Activated T-cell treated with anti-CD3 and anti-CD28 coated beads, Interleukin-2, amount 50 U/mL, for 72 hours (primary cell): ENCODE measurements around the gene C12orf42. TPM values are rescaled to one million over a fixed set of nuclear protein-coding genes. Genes with fewer than 3 reads are reported as not detected.
A peak's percentile ranks its signal among the peaks of the same experiment; 100 is the strongest.

Source experiments
- ATAC-seq, 2 donors: fragments of 150-1000 bp; cut with Tn5 transposase; replicated peaks in 1 of 2; 2 replicates each; pipeline ENCODE4 v1.10.0; 2021; ENCODE audit warnings: moderate library complexity in 2 of 2, mild to moderate bottlenecking in 1 of 2
- DNase-seq, 2 donors: peaks; one replicate each; pipeline ENCODE4 v3.0.0; 2021 to 2022; ENCODE audit warnings: mixed read lengths in 1 of 2
- H3K27ac Mint-ChIP-seq: one replicate; pipeline ENCODE4 v1.8.0; 2022; ENCODE audit warnings: mild to moderate bottlenecking, moderate library complexity, mixed read lengths
- H3K27me3 Mint-ChIP-seq: one replicate; pipeline ENCODE4 v1.8.0; 2022; ENCODE audit warnings: low read depth, mixed read lengths
- H3K36me3 Mint-ChIP-seq, 2 donors: one replicate each; pipeline ENCODE4 v1.8.0; 2022; ENCODE audit warnings: mixed read lengths in 2 of 2, mild to moderate bottlenecking in 1 of 2; ENCODE audit not compliant: insufficient read depth in 2 of 2
- H3K4me1 Mint-ChIP-seq: one replicate; pipeline ENCODE4 v1.8.0; 2022; ENCODE audit warnings: low read depth, mixed read lengths
- H3K4me3 Mint-ChIP-seq, 2 donors: one replicate each; pipeline ENCODE4 v1.8.0; 2022; ENCODE audit warnings: mild to moderate bottlenecking in 2 of 2, mixed read lengths in 2 of 2, moderate library complexity in 2 of 2
- H3K9me3 Mint-ChIP-seq, 2 donors: one replicate each; pipeline ENCODE4 v1.8.0; 2022; ENCODE audit warnings: mixed read lengths in 2 of 2
- total RNA-seq, 2 donors: library from RNA; stranded (reverse); gene quantifications; one replicate each; pipeline ENCODE4 v1.2.3, GENCODE V29; 2022

C12orf42 gene
- total RNA-seq, 2 donors from 2014 or later = 0.31 to 0.35 TPM

GRCh38 chr12:103515341-103515740 is 19.6 kb upstream of the C12orf42 start:
- Mint-ChIP-seq H3K36me3 (peaks cover 0 to 8% of the 10 kb centered on the region in 2 donors), H3K27ac (no peak overlapping the region), H3K27me3 (peaks cover 22% of the 10 kb centered on the region), H3K4me1 (peaks cover 12% of the 10 kb centered on the region), H3K9me3 (peaks cover 3 to 4% of the 10 kb centered on the region in 2 donors), H3K4me3 (no peak overlapping the region)
- DNase-seq (no peak), ATAC-seq (no peak)

DNA sequence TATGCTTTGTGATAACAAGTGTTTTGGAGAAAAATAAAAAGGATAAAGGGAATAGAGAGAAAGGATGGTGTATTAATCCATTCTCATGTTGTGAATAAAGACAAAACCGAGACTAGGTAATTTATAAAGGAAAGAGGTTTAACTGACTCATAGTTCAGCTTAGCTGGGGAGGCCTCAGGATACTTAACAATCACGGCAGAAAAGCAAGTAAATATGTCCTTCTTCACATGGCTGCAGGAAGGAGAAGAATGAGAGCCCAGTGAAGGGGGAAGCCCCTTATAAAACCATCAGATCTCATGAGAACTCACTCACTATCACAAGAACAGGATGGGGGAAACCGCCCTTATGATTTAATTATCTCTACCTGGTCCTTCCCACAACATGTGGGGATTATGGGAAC is 18.1 kb upstream of the C12orf42 start:
- peaks cover 3 to 4% of the 10 kb centered on the region in 2 donors for H3K9me3 Mint-ChIP-seq
- no peak overlapping the region for H3K4me3 Mint-ChIP-seq
- H3K27me3 Mint-ChIP-seq = peaks cover 37% of the 10 kb centered on the region
- no peak overlapping the region for H3K27ac Mint-ChIP-seq
- H3K36me3 Mint-ChIP-seq = peaks cover 0 to 8% of the 10 kb centered on the region in 2 donors
- H3K4me1 Mint-ChIP-seq = peaks cover 12% of the 10 kb centered on the region
- DNase-seq = no peak
- ATAC-seq = peak in 1 of 2 donors; percentile 27

GRCh38 chr12:103505371-103506236 is 9.8 kb upstream of the C12orf42 start:
- Mint-ChIP-seq H3K9me3 (no peaks in the 10 kb centered on the region), H3K36me3 (no peaks in the 10 kb centered on the region), H3K4me3 (peak overlapping the region; percentile 44 to 53), H3K4me1 (peaks cover 45% of the 10 kb centered on the region), H3K27ac (peak overlapping the region; percentile 18), H3K27me3 (peaks cover 36% of the 10 kb centered on the region)
- ATAC-seq = peak; percentile 93
- peak; percentile 78 to 85 for DNase-seq

- ATAC-seq (no peak), DNase-seq (peak in 1 of 2 donors; percentile 6)
- peaks cover 49% of the 10 kb centered on the region for H3K4me1 Mint-ChIP-seq
- H3K9me3 Mint-ChIP-seq = no peaks in the 10 kb centered on the region
- peak overlapping the region; percentile 18 for H3K27ac Mint-ChIP-seq
- H3K4me3 Mint-ChIP-seq = peak overlapping the region in 1 of 2 donors; percentile 44
- H3K27me3 Mint-ChIP-seq = peaks cover 29% of the 10 kb centered on the region
- H3K36me3 Mint-ChIP-seq = peaks cover 0 to under 1% of the 10 kb centered on the region in 2 donors
Measured at GRCh38 chr12:103504606-103505005, 8.8 kb upstream of the C12orf42 start.

- Mint-ChIP-seq H3K27me3 (peaks cover 22% of the 10 kb centered on the region), H3K36me3 (peaks cover 4% of the 10 kb centered on the region in 2 donors), H3K4me1 (peaks cover 57% of the 10 kb centered on the region), H3K27ac (no peak overlapping the region), H3K4me3 (no peak overlapping the region), H3K9me3 (peaks cover 2 to 3% of the 10 kb centered on the region in 2 donors)
- no peak for ATAC-seq
- peak; percentile 48 to 61 for DNase-seq
Measured at GRCh38 chr12:103503546-103504480, 8.0 kb upstream of the C12orf42 start.

DNA sequence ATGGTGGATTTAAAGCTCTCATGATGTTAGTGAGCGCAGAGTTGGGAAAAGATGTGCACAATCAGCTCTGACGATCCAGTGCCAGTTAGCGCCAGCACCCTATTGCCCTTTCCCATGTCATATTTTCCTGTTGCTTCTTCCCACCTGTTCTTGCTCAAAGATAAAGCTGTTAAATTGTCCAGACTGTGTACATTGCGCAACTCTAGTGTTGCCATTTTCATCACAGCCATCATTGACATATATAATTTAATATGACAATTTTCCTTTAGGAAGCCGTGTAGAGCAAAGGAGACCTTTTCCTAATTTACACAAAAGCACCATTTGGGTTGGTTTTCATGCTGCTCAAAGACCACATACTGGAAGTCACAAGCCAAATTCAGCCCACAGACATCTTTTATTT is 5.7 kb upstream of the C12orf42 start:
- Mint-ChIP-seq H3K36me3 (peaks cover 4% of the 10 kb centered on the region in 2 donors), H3K4me3 (no peak overlapping the region), H3K4me1 (peaks cover 62% of the 10 kb centered on the region), H3K27ac (no peak overlapping the region), H3K9me3 (peaks cover 6 to 8% of the 10 kb centered on the region in 2 donors), H3K27me3 (peaks cover 28% of the 10 kb centered on the region)
- DNase-seq (no peak), ATAC-seq (no peak)

- Mint-ChIP-seq H3K27me3 (peaks cover 33% of the 10 kb centered on the region), H3K9me3 (peaks cover 6 to 8% of the 10 kb centered on the region in 2 donors), H3K27ac (no peak overlapping the region), H3K4me1 (peaks cover 55% of the 10 kb centered on the region), H3K36me3 (peaks cover 4 to 5% of the 10 kb centered on the region in 2 donors), H3K4me3 (peak overlapping the region; percentile 26 to 72)
- DNase-seq (no peak), ATAC-seq (no peak)
Measured at GRCh38 chr12:103499571-103499970, 3.8 kb upstream of the C12orf42 start.

DNA sequence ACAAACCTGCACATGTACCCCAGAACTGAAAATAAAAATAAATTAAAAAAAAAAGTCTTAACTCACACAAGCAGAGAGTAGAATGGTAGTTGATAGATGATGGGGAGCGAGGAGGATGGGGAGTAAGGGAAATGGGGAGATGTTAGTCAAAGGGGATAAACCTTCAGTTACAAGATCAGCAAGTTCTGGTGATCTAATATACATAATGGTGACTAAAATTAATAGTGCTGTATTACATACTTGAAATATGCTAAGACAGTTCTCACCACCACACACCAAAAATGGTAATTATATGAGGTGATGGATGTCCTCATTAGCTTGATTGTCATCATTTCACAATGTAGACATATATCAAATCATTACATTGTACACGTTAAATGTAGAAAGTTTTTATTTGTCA is 3.2 kb upstream of the C12orf42 start:
- ATAC-seq = peak; percentile 72 to 75
- peaks cover 6 to 8% of the 10 kb centered on the region in 2 donors for H3K9me3 Mint-ChIP-seq
- H3K36me3 Mint-ChIP-seq = peaks cover 4 to 5% of the 10 kb centered on the region in 2 donors

GRCh38 chr12:103494734-103495468 is 867 bp downstream of the C12orf42 start:
- no peak overlapping the region for H3K27ac Mint-ChIP-seq
- H3K27me3 Mint-ChIP-seq = peaks cover 31% of the 10 kb centered on the region
- no peak for ATAC-seq

More for the DNA sequence above, 3.2 kb upstream of the C12orf42 start:
- peak overlapping the region; percentile 26 to 72 for H3K4me3 Mint-ChIP-seq
- H3K27ac Mint-ChIP-seq = peak overlapping the region; percentile 68
- H3K4me1 Mint-ChIP-seq = peaks cover 55% of the 10 kb centered on the region
- peaks cover 39% of the 10 kb centered on the region for H3K27me3 Mint-ChIP-seq
- peak; percentile 19 to 28 for DNase-seq

GRCh38 chr12:103494051-103494733 is 1.6 kb downstream of the C12orf42 start:
- ATAC-seq (no peak), DNase-seq (no peak)
- Mint-ChIP-seq H3K27me3 (peaks cover 31% of the 10 kb centered on the region), H3K27ac (no peak overlapping the region), H3K4me1 (peaks cover 33% of the 10 kb centered on the region), H3K36me3 (peaks cover 2 to 3% of the 10 kb centered on the region in 2 donors), H3K4me3 (peak overlapping the region; percentile 77 to 86), H3K9me3 (peaks cover 6% of the 10 kb centered on the region in 2 donors)

More at GRCh38 chr12:103494734-103495468, 867 bp downstream of the C12orf42 start:
- peaks cover 7 to 8% of the 10 kb centered on the region in 2 donors for H3K9me3 Mint-ChIP-seq
- peaks cover 4 to 5% of the 10 kb centered on the region in 2 donors for H3K36me3 Mint-ChIP-seq
- no peak for DNase-seq
- H3K4me3 Mint-ChIP-seq = peak overlapping the region; percentile 77 to 86
- peaks cover 41% of the 10 kb centered on the region for H3K4me1 Mint-ChIP-seq

DNA sequence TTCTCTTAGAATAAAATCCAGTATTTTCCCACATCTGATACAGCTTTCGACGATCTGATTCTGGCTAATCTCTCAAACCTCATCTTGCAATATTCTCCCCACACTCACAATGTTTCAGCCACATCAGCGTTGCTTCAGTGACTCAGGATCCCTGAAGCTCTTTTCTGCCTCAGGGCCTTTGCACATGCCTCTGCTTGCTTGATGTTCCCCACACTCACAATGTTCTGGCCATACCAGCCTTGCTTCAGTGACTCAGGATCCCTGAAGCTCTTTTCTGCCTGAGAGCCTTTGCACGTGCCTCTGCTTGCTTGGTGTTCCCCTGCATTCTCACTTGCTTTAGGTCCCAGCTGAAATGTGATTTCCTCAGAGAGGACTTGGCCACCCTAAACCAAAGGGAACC is 2.6 kb downstream of the C12orf42 start:
- Mint-ChIP-seq H3K4me3 (no peak overlapping the region), H3K4me1 (peaks cover 24% of the 10 kb centered on the region), H3K9me3 (peaks cover 3 to 5% of the 10 kb centered on the region in 2 donors)

DNA sequence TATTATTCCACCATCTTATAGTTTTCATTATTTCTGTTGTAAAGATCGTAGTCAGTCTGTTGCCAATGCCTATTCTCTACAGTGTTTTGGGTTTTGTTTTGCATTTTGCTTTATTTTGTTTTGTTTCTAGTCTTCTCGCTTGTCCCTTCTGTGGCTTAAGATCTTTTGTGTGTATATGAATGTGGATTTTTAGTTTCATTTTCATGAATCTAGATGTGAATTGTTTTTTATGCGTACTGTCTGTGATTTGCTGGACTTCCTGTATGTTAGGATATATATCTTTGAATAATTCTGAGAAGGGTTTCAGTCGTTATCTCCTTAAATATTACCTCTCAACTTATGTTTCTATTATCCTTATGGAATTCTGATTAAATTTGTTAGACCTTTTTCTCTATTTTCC is 13.4 kb downstream of the C12orf42 start:
- Mint-ChIP-seq H3K27me3 (no peaks in the 10 kb centered on the region), H3K27ac (peak overlapping the region; percentile 5), H3K4me3 (peak overlapping the region; percentile 14 to 61), H3K9me3 (peaks cover 0 to 7% of the 10 kb centered on the region in 2 donors), H3K4me1 (peaks cover 6% of the 10 kb centered on the region), H3K36me3 (peaks cover 0 to 1% of the 10 kb centered on the region in 2 donors)
- DNase-seq (no peak), ATAC-seq (no peak)

More for the DNA sequence above, 2.6 kb downstream of the C12orf42 start:
- Mint-ChIP-seq H3K27me3 (peaks cover 31% of the 10 kb centered on the region), H3K27ac (no peak overlapping the region), H3K36me3 (peaks cover 3% of the 10 kb centered on the region in 2 donors)
- ATAC-seq (no peak), DNase-seq (no peak)
